Mesothelial cell of epicardium (in vitro differentiated cells): ENCODE measurements around the gene MANEA. TPM values are rescaled to one million over a fixed set of nuclear protein-coding genes. Genes with fewer than 3 reads are reported as not detected.

ENCODE experiments used
- DNase-seq, 2 experiments: peaks; one replicate each; pipeline ENCODE4 v3.0.0; 2021; ENCODE audit warnings: low spot score in 2 of 2; ENCODE audit not compliant: unreplicated experiment in 2 of 2
- H3K27ac Mint-ChIP-seq: 2 replicates; pipeline ENCODE4 v1.8.0; 2021; ENCODE audit warnings: mixed read lengths
- H3K27me3 Mint-ChIP-seq: 2 replicates; pipeline ENCODE4 v1.8.0; 2021; ENCODE audit warnings: low read depth, mixed read lengths
- H3K36me3 Mint-ChIP-seq: 2 replicates; pipeline ENCODE4 v1.8.0; 2021; ENCODE audit warnings: mixed read lengths
- H3K4me1 Mint-ChIP-seq: 2 replicates; pipeline ENCODE4 v1.8.0; 2021; ENCODE audit warnings: mixed read lengths
- H3K4me3 Mint-ChIP-seq: 2 replicates; pipeline ENCODE4 v1.8.0; 2021; ENCODE audit warnings: mild to moderate bottlenecking, moderate library complexity, mixed read lengths
- H3K9me3 Mint-ChIP-seq: 2 replicates; pipeline ENCODE4 v1.8.0; 2021; ENCODE audit warnings: mixed read lengths
- CTCF ChIP-seq: fragments of 200-600 bp; sonication (generic); IDR thresholded peaks from one replicate; pipeline ENCODE4 v1.5.0; 2021; ENCODE audit warnings: antibody characterized with exemption; ENCODE audit not compliant: unreplicated experiment
- total RNA-seq: library from RNA; stranded (reverse); gene quantifications from 3 replicates; pipeline ENCODE4 v1.2.1, GENCODE V29; 2021

MANEA gene
- total RNA-seq, 1 donor from 2014 or later, result 17.8 TPM

GRCh38 chr6:95601133-95601532 is 23.8 kb downstream of the MANEA start:
- no peak for DNase-seq
- Mint-ChIP-seq H3K4me1 (no peaks in the 10 kb centered on the region), H3K27me3 (no peaks in the 10 kb centered on the region), H3K36me3 (peaks cover 1% of the 10 kb centered on the region), H3K4me3 (no peak overlapping the region), H3K27ac (no peak overlapping the region), H3K9me3 (no peaks in the 10 kb centered on the region)
- no peak for TF ChIP-seq CTCF

- no peak for DNase-seq
- H3K36me3 Mint-ChIP-seq, result no peaks in the 10 kb centered on the region
- peaks cover 4% of the 10 kb centered on the region for H3K4me1 Mint-ChIP-seq
- H3K4me3 Mint-ChIP-seq, result no peak overlapping the region
- TF ChIP-seq CTCF, result no peak
- H3K27me3 Mint-ChIP-seq, result no peaks in the 10 kb centered on the region
- H3K27ac Mint-ChIP-seq, result no peak overlapping the region
- peaks cover 8% of the 10 kb centered on the region for H3K9me3 Mint-ChIP-seq
Measured at GRCh38 chr6:95614094-95614493, 36.8 kb downstream of the MANEA start.

GRCh38 chr6:95629551-95629950 is 52.2 kb downstream of the MANEA start:
- H3K4me1 Mint-ChIP-seq, result no peaks in the 10 kb centered on the region
- no peaks in the 10 kb centered on the region for H3K36me3 Mint-ChIP-seq
- H3K27ac Mint-ChIP-seq, result no peak overlapping the region
- TF ChIP-seq CTCF, result no peak
- peaks cover 37% of the 10 kb centered on the region for H3K9me3 Mint-ChIP-seq
- H3K27me3 Mint-ChIP-seq, result no peaks in the 10 kb centered on the region
- no peak for DNase-seq
- H3K4me3 Mint-ChIP-seq, result no peak overlapping the region

- TF ChIP-seq CTCF, result no peak
Measured at GRCh38 chr6:95636552-95637431, 59.5 kb downstream of the MANEA start.

GRCh38 chr6:95648636-95649035 is 71.3 kb downstream of the MANEA start:
- Mint-ChIP-seq H3K27me3 (no peaks in the 10 kb centered on the region), H3K4me3 (no peak overlapping the region), H3K36me3 (no peaks in the 10 kb centered on the region), H3K27ac (no peak overlapping the region), H3K9me3 (peaks cover 52% of the 10 kb centered on the region), H3K4me1 (no peaks in the 10 kb centered on the region)
- TF ChIP-seq CTCF, result no peak
- DNase-seq, result no peak

More at GRCh38 chr6:95636552-95637431, 59.5 kb downstream of the MANEA start:
- Mint-ChIP-seq H3K4me3 (no peak overlapping the region), H3K27me3 (no peaks in the 10 kb centered on the region), H3K4me1 (no peaks in the 10 kb centered on the region), H3K36me3 (no peaks in the 10 kb centered on the region), H3K9me3 (peaks cover 20% of the 10 kb centered on the region), H3K27ac (no peak overlapping the region)
- no peak for DNase-seq
